Peyer's patch (tissue), 4 donors: Measurements from ENCODE around the gene ZNF598.

Experiments
- POLR2A ChIP-seq, 2 donors: fragments of 450-650 bp; IDR thresholded peaks; one replicate each; pipeline ENCODE4 v1.5.1; 2017; ENCODE audit warnings: antibody characterized with exemption in 2 of 2, mild to moderate bottlenecking in 2 of 2, moderate library complexity in 2 of 2
- TF ChIP-seq, protein P1 (sequence below), 6 experiments: fragments of 450-650 bp in 4 of 6; fragments of 200-600 bp in 2 of 6; sonication (generic) in 1 of 6; IDR thresholded peaks; one replicate each; pipeline ENCODE4 v1.5.1; 2017 to 2019; ENCODE audit warnings: antibody characterized with exemption in 6 of 6, mild to moderate bottlenecking in 3 of 6, moderate library complexity in 1 of 6

DNA sequence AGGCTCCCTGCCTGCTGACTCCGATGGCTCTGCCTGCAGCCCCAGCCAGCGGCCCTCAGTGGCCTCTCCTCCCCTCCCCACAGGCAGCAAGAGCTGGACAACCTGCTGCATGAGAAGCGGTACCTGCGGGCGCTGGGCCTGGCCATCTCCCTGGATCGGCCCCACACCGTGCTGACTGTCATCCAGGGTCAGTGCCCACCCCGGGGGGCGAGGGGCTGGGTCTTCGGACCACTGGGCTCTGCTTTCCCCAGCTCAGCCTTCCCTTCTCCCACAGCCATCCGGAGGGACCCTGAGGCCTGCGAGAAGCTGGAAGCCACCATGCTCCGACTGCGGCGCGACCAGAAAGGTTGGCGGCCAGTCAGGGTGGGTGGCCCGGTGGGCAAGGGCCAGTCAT lies 31.7 kb downstream of the ZNF598 start:
- TF ChIP-seq, protein P1, sequence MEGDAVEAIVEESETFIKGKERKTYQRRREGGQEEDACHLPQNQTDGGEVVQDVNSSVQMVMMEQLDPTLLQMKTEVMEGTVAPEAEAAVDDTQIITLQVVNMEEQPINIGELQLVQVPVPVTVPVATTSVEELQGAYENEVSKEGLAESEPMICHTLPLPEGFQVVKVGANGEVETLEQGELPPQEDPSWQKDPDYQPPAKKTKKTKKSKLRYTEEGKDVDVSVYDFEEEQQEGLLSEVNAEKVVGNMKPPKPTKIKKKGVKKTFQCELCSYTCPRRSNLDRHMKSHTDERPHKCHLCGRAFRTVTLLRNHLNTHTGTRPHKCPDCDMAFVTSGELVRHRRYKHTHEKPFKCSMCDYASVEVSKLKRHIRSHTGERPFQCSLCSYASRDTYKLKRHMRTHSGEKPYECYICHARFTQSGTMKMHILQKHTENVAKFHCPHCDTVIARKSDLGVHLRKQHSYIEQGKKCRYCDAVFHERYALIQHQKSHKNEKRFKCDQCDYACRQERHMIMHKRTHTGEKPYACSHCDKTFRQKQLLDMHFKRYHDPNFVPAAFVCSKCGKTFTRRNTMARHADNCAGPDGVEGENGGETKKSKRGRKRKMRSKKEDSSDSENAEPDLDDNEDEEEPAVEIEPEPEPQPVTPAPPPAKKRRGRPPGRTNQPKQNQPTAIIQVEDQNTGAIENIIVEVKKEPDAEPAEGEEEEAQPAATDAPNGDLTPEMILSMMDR (IDR thresholded peaks at IDR 0.05), result no peak
- TF ChIP-seq POLR2A (IDR thresholded peaks at IDR 0.05), result no peak
